ENCODE results near the gene LAD1.

LAD1 gene

GRCh38 chr1:201361652-201362504 lies 37.2 kb downstream of the LAD1 start:
- DNase-seq (ENCODE audit: low spot score) = no peak

GRCh38 chr1:201360901-201361651 lies 38.0 kb downstream of the LAD1 start:
- no peak for DNase-seq (ENCODE audit: low spot score)

GRCh38 chr1:201360486-201360885 lies 38.6 kb downstream of the LAD1 start:
- DNase-seq (ENCODE audit: low spot score) = no peak

- DNase-seq (ENCODE audit: low spot score) = no peak
Measured at GRCh38 chr1:201359873-201360210, 39.3 kb downstream of the LAD1 start.

GRCh38 chr1:201359031-201359872 lies 39.9 kb downstream of the LAD1 start:
- no peak for DNase-seq (ENCODE audit: low spot score)

- DNase-seq (ENCODE audit: low spot score) = no peak
Measured at GRCh38 chr1:201358596-201358995, 40.5 kb downstream of the LAD1 start.

- no peak for DNase-seq (ENCODE audit: low spot score)
Measured at GRCh38 chr1:201357636-201358348, 41.3 kb downstream of the LAD1 start.

- DNase-seq (ENCODE audit: low spot score) = no peak
Measured at GRCh38 chr1:201357211-201357610, 41.9 kb downstream of the LAD1 start.

- no peak for DNase-seq (ENCODE audit: low spot score)
Measured at GRCh38 chr1:201356701-201357100, 42.4 kb downstream of the LAD1 start.

- DNase-seq (ENCODE audit: low spot score) = no peak
Measured at GRCh38 chr1:201356236-201356635, 42.9 kb downstream of the LAD1 start.

GRCh38 chr1:201355471-201355870 lies 43.7 kb downstream of the LAD1 start:
- no peak for DNase-seq (ENCODE audit: low spot score)

GRCh38 chr1:201354901-201355295 lies 44.2 kb downstream of the LAD1 start:
- no peak for DNase-seq (ENCODE audit: low spot score)

GRCh38 chr1:201354151-201354900 lies 44.8 kb downstream of the LAD1 start:
- DNase-seq (ENCODE audit: low spot score) = no peak

- DNase-seq (ENCODE audit: low spot score) = no peak
Measured at GRCh38 chr1:201353186-201353940, 45.8 kb downstream of the LAD1 start.

- no peak for DNase-seq (ENCODE audit: low spot score)
Measured at GRCh38 chr1:201351617-201352016, 47.5 kb downstream of the LAD1 start.

- no peak for DNase-seq (ENCODE audit: low spot score)
Measured at GRCh38 chr1:201350884-201351283, 48.2 kb downstream of the LAD1 start.

GRCh38 chr1:201350361-201350725 lies 48.8 kb downstream of the LAD1 start:
- DNase-seq (ENCODE audit: low spot score) = no peak

GRCh38 chr1:201349092-201349491 lies 50.0 kb downstream of the LAD1 start:
- DNase-seq (ENCODE audit: low spot score) = no peak

GRCh38 chr1:201348211-201348566 lies 50.9 kb downstream of the LAD1 start:
- DNase-seq (ENCODE audit: low spot score) = no peak

GRCh38 chr1:201347498-201348210 lies 51.5 kb downstream of the LAD1 start:
- DNase-seq (ENCODE audit: low spot score) = no peak

Data from CD4-positive, alpha-beta T cell treated with Interleukin-15 for 4 hours (primary cell).